Glutamatergic neuron (in vitro differentiated cells): ENCODE measurements around the gene DIPK1C. TPM values are rescaled to one million over a fixed set of nuclear protein-coding genes. Genes with fewer than 3 reads are reported as not detected.

Experiments
- DNase-seq: peaks from one replicate; pipeline ENCODE4 v3.0.0; 2022
- H3K27ac Mint-ChIP-seq: one replicate; pipeline ENCODE4 v1.8.0; 2020; ENCODE audit warnings: mild to moderate bottlenecking, mixed read lengths, inconsistent platforms; ENCODE audit not compliant: unreplicated experiment
- H3K27me3 Mint-ChIP-seq: one replicate; pipeline ENCODE4 v1.8.0; 2020; ENCODE audit warnings: mild to moderate bottlenecking, moderate library complexity, mixed read lengths, inconsistent platforms; ENCODE audit not compliant: unreplicated experiment
- H3K36me3 Mint-ChIP-seq: one replicate; pipeline ENCODE4 v1.8.0; 2020; ENCODE audit warnings: mild to moderate bottlenecking, mixed read lengths, inconsistent platforms; ENCODE audit not compliant: unreplicated experiment
- H3K4me1 Mint-ChIP-seq: one replicate; pipeline ENCODE4 v1.8.0; 2020; ENCODE audit warnings: mild to moderate bottlenecking, low read depth, mixed read lengths, inconsistent platforms; ENCODE audit not compliant: unreplicated experiment
- H3K4me3 Mint-ChIP-seq: one replicate; pipeline ENCODE4 v1.8.0; 2020; ENCODE audit warnings: mild to moderate bottlenecking, mixed read lengths, inconsistent platforms; ENCODE audit not compliant: unreplicated experiment
- H3K9me3 Mint-ChIP-seq: one replicate; pipeline ENCODE4 v1.8.0; 2020; ENCODE audit warnings: mild to moderate bottlenecking, moderate library complexity, mixed read lengths, inconsistent platforms; ENCODE audit not compliant: unreplicated experiment
- CTCF ChIP-seq: fragments of 200-600 bp; sonication (generic); IDR thresholded peaks from one replicate; pipeline ENCODE4 v1.5.0; 2021; ENCODE audit not compliant: partially characterized antibody, unreplicated experiment
- total RNA-seq: library from RNA; stranded (reverse); fragmentation: NEBNext Ultra II Directional; extraction: Animal tissue kit (Norgen Biotek cat#: 25700); gene quantifications from one replicate; pipeline ENCODE4 v1.2.1, GENCODE V29; 2021; ENCODE audit not compliant: unreplicated experiment

The DIPK1C gene
- total RNA-seq, 1 donor from 2014 or later: not detected

DNA sequence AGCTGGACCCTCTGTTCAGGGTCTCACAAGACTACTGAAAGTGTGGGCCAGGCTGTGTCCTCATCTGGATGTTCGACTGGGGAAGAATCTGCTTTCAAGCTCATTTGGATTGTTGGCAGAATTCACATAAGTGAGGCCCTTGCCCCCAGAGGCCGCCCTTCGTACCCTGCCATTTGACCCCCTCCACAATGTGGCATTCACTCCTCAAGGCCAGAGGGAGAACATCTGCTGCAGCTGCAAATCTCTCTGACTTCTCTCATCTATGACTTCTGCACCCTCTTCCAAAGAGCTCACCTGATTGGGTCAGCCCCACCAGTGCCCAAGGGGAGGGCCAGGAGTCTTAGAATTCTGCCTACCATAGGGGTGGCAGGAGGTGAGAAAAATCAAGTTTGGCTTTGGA, 35.2 kb upstream of the DIPK1C start:
- no peak for DNase-seq
- H3K27me3 Mint-ChIP-seq: peaks cover 3% of the 10 kb centered on the region
- no peak overlapping the region for H3K4me3 Mint-ChIP-seq
- TF ChIP-seq CTCF: no peak
- no peak overlapping the region for H3K27ac Mint-ChIP-seq
- peaks cover 7% of the 10 kb centered on the region for H3K9me3 Mint-ChIP-seq
- no peaks in the 10 kb centered on the region for H3K36me3 Mint-ChIP-seq
- H3K4me1 Mint-ChIP-seq: peaks cover 4% of the 10 kb centered on the region

- no peaks in the 10 kb centered on the region for H3K36me3 Mint-ChIP-seq
- TF ChIP-seq CTCF: no peak
- no peak for DNase-seq
- no peak overlapping the region for H3K27ac Mint-ChIP-seq
- no peaks in the 10 kb centered on the region for H3K27me3 Mint-ChIP-seq
- peaks cover 11% of the 10 kb centered on the region for H3K4me1 Mint-ChIP-seq
- peaks cover 4% of the 10 kb centered on the region for H3K9me3 Mint-ChIP-seq
- H3K4me3 Mint-ChIP-seq: no peak overlapping the region
These were observed 32.6 kb upstream of the DIPK1C start for GRCh38 chr18:74489676-74490075.

GRCh38 chr18:74488864-74489263, 31.8 kb upstream of the DIPK1C start:
- DNase-seq: no peak
- no peak for TF ChIP-seq CTCF
- Mint-ChIP-seq H3K27me3 (no peaks in the 10 kb centered on the region), H3K4me1 (peaks cover 11% of the 10 kb centered on the region), H3K36me3 (no peaks in the 10 kb centered on the region), H3K9me3 (peaks cover 4% of the 10 kb centered on the region), H3K27ac (no peak overlapping the region), H3K4me3 (no peak overlapping the region)

DNA sequence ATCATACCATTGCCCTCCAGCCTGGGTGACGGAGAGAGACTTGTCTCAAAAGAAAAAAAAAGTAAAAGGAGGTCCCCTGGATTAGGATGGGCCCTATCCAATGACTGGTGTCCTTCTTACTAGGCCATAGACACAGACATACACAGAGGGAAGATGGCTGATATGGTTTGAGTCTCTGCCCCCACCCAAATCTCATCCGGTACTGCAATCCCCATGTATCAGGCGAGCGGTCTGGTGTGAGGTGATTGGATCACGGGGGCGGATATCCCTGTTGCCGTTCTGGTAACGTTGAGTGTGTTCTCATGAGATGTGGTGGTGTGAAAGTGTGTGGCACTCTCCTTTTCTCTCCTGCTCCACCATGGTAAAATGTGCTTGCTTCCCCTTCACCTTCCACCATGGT, 31.2 kb upstream of the DIPK1C start:
- H3K4me1 Mint-ChIP-seq: peaks cover 11% of the 10 kb centered on the region
- no peak overlapping the region for H3K4me3 Mint-ChIP-seq
- H3K36me3 Mint-ChIP-seq: no peaks in the 10 kb centered on the region
- H3K9me3 Mint-ChIP-seq: peaks cover 4% of the 10 kb centered on the region
- no peaks in the 10 kb centered on the region for H3K27me3 Mint-ChIP-seq
- H3K27ac Mint-ChIP-seq: no peak overlapping the region
- no peak for TF ChIP-seq CTCF
- no peak for DNase-seq

GRCh38 chr18:74486119-74486849, 29.2 kb upstream of the DIPK1C start:
- Mint-ChIP-seq H3K27me3 (no peaks in the 10 kb centered on the region), H3K9me3 (peaks cover 7% of the 10 kb centered on the region), H3K4me3 (no peak overlapping the region), H3K27ac (peak overlapping the region; percentile 64), H3K36me3 (no peaks in the 10 kb centered on the region), H3K4me1 (peaks cover 11% of the 10 kb centered on the region)
- DNase-seq: no peak
- no peak for TF ChIP-seq CTCF
